ENCODE data around the gene VSTM2L.

The VSTM2L gene

DNA sequence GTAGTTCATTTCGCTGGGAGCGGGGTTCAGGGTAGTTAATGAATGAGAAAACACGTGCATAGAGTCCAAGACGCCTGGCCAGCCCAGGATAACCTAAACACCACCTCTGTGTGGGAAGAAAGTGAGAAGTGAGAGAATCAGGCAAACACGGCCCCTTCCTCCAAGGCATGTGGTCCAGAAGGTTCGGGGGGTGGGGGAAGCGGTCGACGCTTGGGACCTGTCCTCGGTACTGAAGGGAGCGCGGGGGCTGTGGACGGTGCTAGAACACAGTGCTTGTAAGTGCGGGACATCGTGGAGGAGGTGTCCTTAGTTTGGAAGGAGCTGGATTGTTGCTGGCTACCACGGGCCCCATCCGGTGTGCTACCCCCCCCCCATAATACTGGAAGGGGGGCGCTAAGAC is 1.7 kb upstream of the VSTM2L start:
- DNase-seq (ENCODE audit: low spot score): no peak

DNA sequence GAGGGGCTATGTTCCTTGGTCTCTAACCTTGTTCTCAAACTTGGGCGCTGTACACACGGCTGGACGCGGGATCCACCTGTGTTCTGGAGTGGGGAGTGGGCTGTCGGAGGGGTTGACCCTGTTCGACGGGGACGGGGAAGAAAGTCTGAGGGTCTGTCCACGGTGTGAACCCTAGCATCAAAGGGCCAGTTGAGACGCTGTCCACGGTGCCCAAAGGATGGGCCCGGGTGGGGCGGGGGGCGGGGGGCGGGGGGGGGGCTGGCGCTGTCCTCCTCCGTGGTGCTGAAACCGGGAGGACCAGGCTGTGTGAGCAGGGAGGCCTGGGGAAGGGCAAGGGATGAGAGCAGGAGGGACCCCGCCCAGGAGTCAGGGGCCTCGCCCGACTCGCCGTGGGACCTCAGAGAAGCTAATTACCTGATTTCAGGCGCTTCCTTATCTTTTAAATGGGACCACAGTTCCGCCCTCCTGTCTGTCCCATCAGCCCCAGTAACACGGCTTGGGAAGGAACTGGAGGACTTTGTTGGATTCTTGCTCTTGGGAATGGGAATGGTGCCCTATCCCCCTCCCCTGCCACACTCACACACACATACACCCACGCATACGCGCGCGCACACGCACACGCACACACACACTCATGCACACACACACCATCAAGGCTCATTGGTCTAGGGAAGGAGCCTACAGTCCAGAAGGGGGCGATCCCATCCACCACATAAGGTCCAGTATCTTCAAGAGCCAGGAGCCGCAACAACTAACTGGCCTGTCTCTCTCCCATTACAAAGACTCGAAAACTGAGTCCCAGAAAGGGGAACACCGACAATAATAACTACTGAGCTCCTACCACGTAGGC is 1.0 kb upstream of the VSTM2L start:
- no peak for DNase-seq (ENCODE audit: low spot score)

DNA sequence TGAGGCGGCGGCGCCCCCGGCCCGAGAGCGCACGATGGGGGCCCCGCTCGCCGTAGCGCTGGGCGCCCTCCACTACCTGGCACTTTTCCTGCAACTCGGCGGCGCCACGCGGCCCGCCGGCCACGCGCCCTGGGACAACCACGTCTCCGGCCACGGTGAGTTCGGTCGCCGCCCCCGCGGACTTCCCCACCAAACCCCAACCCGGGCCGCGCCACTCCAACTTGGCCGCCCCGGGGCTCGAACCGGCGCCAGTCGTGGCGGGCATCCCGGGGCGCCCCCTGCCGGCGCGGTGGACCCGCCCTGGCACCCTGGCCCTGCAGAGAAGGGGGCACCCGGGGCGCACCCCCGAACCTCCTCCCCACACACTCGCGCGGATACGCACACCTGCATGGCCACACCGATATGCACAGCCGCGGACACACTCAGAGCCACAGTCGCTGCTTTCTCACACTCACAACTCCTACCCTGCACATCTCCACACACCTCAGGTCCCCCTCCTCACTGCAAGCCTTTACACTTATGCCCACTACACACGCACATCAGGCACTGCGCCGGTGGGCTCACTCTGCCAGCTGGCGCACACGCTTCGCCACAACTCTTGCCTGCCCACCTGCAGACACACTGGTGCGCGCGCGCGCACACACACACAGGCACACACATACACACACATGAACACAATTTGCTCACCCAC is 535 bp downstream of the VSTM2L start:
- DNase-seq (ENCODE audit: low spot score): no peak

DNA sequence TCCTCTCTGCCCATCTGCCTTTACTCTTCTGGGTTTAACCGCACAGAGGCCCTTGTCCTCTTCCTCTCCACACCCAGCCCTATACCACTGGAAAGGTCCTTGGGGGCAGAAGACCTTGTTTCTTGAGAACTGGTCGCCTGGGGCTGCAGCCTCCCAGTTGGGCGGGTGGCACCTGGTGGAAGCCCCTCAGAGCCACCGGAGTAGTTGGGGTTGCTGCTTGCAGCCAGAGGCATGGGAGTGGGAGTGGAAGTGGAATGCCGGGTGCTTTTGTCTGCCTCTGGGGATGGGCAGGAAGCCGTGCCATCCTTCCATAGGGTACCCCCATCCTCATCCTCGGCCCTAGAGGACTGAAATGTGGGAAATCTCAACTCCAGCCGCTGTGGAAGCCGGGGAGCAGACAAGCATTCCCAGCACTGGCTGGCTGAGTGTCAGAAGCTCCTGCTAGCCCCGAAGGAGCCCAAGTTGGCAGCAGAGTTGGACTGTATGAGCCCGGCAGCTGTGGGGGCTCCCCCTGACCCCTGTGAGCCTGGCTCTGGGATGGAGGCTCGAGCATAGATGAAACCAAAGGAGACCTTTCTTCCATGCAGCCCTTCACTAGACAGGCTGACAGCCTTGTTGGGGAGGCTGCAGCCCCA is 1.2 kb downstream of the VSTM2L start:
- DNase-seq (ENCODE audit: low spot score): no peak

DNA sequence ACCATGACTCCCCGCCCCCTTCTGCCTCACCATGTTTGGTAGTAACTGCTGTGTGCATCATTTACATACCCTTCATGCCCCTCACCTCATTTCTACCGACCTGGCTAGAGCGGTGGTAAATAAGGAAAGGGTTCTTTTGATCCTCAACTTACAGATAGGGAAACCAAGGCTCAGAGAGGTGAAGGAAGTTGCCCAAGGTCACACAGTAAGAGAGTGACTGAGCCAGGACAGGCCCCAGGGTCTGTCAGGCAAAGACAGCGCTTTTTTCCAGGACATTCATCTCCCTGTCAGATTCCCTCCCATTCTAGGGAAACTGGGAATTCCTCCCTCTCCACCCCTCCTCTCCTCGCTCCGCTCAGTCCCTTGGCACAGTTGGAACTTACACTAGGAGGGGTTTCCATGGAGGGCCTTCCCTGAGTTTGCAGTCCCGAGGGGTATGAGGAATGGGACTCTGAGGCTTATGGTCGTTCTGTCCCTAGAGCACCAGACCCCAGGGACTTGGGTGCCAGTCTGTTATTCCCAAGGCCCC is 2.0 kb downstream of the VSTM2L start:
- no peak for DNase-seq (ENCODE audit: low spot score)

DNA sequence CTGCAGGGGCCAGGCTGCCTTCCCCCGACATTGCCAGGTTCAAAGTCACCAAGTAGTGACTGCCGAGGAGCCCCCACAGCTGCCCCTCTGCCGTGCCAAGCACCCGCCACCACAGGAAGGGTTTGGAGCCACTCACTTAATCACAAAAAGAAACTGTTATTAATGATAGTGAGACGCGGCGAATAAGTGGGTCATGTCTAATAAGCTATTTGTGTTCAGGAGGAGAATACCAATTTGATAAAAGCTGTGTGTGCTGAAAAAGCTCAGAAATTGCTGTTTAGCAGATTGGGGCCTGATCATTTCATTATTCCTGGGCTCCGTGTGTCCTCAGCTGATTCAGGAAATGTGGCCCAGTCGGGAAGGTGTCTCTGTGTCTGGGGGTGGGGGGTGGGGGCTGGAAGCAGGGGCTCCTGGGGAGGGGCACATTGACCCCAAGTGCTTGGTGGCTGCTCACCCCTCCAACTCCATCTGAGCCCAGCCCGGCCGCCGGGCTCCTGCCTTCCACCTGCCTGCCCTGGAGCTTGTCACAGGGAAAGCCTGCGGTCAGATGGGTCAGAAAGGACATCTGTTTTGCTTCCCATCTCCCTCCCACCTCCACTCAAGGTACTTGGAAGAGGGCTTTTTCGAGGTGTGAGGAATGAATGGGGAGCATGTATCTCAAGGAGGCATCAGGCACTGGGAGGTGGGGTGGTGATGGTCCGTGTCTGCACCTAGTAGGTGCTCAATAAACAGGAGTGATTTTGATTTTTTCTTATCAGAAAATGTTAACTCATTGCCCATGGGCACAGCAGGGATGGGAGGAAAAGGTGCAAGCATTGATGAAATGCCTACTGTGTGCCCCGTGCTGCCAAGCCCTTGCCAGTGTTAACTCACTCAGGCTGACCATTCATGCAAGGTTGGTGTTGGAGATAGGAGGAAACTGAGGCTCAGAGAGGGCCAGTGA is 3.0 kb downstream of the VSTM2L start:
- DNase-seq (ENCODE audit: low spot score): no peak

DNA sequence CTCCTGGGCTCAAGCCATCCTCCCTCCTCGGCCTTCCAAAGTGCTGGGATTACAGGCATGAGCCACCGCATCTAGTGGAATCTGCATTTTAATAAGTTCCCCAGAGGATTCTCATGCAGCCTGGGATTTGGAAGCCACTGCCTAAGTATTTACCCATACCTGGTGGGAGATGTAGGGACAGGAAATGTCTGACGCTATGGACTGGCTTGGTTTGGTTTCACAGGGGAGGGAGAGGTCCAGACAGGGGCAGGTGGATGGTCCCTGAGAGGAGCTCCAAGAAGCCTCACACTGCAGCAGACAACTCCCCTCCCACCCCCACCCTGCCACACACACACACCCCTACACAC is 4.4 kb downstream of the VSTM2L start:
- DNase-seq (ENCODE audit: low spot score): no peak

DNA sequence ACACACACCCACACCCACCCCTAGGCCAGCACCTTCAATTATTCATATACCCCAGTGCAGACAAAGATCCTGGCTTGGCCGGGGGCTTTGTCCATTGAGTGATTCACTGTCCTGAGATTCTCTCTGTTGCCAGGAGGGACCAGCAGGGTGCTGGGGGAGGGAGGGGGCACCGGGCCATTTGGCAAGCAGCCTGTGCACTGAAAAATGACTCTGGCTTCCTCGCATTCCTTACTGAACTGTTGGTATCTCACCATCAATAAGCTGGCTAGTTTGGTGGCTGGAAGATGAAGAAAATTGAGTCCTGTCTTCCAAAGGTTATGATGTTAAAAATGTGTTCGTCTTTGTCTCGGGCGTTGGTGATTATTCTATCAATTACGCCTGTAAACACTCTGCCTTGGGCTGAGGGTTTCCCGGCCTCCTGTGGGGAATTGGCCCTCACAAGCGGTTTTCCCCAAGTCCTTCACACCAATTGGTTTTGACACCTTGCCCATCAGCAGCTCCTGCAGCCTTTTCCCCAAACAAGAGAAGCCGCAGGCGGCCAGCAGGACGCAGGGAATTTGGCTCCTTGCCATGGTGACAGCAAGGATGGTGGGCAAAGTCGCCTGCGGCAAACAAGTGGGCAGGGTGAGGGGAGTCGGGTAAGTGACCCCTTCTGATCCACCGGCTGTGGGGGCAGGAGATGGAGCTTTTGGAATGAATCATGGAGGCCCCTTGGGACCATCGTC is 4.9 kb downstream of the VSTM2L start:
- no peak for DNase-seq (ENCODE audit: low spot score)

DNA sequence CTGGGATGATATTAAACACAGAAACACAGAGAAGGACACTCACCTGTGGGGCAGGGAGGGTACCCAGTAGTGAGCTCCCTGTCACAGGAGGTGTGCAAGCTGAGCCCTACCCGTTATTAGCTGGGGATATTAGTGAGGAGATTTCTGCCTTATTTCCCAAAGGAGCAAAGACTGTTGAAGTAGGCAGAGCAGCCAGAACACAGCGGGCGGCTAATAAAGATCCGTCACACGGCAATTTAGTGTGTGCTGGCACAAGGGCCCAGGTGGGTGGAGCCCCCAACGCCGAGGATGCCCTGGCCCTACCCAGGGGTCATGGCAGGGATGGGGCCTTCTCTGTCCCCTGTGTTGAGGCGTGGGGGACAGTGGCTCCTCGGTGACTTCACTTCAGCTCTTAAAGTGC is 8.3 kb downstream of the VSTM2L start:
- no peak for DNase-seq (ENCODE audit: low spot score)

DNA sequence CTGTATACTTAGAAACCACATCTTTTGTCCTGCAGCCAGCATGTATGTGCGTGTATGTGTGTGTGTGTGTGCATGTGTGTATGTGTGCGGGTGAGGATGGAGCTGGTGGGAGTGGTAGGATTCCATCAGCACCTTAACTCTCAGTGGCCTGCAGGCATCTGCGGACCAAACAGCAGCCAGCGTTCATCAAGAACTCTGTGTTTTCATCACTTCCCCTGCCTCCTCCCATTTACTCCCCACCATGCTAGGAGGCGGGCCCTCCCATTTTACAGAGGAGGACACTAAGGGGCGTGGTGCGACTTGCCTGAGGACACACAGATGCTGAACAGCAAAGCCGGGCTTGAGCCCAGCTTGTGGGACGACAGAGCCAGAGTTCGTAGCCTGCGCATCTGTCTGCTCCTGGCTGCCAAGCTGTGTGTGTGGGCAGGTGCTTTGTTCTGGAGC is 8.9 kb downstream of the VSTM2L start:
- no peak for DNase-seq (ENCODE audit: low spot score)

DNA sequence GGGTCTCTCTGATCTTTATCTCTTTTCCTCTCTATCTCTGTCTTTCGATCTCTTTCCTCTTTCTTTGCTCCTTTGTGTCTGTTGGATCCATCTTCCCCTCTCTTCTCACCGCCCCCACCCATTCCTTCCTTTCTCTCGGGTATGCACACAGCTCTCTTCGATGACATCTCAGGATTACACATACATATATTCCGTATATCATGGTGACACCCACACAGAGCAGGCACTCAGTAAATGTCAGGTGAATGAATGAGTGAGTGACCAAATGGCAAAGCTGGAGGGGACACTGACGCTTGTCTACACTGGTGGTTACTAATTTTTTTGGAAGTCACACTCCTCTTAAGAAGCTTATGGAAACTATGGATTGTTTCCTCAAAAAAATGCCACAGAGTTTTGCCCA is 9.9 kb downstream of the VSTM2L start:
- no peak for DNase-seq (ENCODE audit: low spot score)

DNA sequence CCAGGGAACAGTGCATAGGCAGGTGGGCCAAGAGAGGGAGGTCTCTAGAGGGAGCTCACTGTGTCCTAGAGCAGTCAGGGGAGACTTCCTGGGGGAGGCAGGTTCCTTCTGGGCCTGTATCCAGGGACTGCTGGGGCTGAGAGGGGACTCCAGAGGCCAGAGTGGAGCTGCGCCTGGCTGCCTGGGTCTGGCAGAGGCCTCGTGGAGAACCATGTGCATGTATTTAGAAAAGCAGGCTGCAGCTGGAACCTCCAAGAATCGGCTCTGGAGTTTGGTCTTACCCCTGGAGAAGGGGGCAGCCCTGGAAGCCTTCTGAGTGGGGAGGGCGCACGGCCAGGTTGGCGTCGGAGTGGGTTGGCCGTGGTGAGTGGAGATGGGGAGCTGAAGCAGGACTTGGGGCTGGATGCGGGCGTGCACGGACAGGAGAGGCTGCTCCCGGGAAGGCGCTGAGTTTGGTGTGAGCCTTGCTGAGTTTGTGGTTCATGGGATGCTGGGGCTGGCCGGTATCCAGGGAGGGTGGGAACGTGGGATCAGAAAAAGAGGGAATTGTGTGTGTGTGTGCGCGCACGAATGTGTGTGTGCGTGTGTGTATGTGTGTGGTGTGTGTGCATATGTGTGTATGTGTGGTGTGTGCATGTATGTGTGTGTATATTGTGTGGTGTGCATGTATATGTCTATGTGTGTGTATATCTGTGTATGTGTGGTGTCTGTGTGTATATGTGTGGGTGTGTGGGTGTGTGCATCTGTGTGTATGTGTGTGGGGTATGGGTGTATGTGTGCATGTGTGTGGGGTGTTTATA is 10.8 kb downstream of the VSTM2L start:
- no peak for DNase-seq (ENCODE audit: low spot score)

DNA sequence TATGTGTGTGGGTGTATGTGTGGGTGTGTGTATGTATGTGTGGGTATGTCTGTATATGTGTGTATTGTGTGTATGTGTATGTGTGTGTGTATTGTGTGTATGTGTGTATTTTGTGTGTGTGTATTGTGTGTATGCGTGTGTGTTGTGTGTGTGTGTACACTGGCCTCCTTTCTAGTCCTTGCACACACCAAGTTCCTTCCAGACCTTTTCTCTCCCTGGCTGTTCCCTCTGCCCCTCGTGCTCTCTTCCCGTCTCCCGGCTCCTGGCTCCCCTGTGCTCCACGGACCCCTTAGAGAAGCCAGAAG is 11.4 kb downstream of the VSTM2L start:
- DNase-seq (ENCODE audit: low spot score): no peak

DNA sequence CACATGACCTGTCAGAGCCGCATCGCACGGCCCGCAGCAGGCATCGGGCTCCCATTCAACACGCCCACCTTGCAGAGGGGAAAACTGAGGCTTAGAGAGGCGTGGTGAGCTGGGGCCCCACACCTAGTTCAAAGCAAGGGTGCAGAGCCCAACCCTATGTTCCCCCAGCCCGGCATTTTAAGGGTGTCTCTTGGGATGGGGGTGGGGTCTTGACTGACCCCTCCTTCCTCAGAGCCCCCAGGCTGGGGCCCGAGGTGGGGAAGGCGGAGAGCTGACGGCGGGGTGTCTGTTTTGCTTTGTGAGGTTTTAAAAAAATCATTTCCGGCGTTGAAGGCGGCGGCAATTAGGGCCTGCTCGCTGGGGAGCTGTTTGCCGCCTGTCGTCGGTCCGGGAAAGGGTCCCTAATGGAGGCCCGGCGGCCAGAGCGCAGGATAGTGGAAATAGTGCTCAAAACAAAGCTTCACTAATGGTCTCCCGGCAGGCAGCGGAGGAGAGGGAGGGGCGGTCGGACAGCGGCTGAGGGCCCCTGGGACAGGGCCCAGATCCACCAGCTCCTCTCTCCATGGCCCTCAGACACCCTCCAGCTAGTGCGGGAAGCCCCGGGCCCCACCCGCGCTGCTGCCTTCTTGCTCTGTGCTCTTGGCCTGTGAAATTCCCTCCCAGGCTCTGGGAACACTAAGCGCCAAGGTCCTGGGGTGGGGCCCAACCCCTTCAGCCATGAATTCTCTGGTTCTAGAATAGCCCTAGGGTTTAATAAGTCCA is 11.9 kb downstream of the VSTM2L start:
- DNase-seq (ENCODE audit: low spot score): no peak

DNA sequence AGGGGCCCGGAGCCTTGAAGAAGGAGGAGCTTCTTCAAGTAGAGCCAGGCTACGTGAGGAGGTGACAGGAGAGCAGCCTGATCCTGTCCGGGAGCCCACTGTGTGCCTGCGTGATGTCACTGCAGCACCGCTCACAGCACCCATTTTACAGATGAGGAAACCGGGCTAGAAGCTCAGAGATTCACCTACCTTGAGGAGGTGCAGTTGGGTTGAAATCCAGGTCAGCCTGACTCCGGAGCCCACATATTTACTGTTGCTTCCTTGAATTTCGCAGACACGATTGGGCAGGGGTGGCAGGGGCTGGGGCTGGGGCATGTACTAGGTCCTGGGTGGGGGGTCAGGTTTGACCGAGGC is 12.5 kb downstream of the VSTM2L start:
- no peak for DNase-seq (ENCODE audit: low spot score)

DNA sequence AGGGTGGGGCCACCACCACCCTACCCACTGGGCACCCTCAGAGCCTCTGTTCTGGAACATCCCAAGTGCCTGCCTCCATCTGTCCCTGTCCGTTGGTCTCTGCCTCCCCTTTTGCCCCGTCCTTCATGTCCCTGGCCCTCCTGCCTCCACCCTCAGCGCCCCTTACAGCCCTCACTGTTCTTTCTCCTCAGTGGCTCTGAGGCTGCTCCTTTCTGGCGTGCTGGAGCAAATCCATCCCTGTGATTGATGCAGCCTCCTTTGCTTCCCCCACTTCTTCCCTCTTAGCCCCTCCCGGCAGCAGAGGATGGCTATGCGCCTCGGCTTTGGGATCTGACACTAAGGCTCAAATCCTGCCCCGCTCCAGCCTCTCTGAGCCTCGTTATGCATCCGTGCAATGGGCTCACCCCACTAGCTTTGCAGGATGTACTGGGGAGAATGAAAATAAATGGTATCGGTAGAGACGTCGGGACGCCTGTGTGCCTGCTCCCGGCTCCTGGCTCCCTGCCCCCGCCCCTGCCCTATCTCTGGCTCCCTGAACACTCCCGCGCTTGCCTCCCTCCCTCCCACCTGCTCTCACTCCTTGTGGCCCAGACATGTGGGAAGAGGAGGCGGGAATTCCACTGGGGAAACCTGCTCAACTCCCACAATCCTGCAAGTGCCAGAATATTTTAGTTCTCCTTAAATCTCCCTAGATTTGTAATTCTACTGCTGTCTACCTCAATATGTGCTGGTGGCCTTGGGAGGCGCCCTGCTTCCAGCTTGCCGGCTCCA is 13.1 kb downstream of the VSTM2L start:
- DNase-seq (ENCODE audit: low spot score): peak; percentile 71

DNA sequence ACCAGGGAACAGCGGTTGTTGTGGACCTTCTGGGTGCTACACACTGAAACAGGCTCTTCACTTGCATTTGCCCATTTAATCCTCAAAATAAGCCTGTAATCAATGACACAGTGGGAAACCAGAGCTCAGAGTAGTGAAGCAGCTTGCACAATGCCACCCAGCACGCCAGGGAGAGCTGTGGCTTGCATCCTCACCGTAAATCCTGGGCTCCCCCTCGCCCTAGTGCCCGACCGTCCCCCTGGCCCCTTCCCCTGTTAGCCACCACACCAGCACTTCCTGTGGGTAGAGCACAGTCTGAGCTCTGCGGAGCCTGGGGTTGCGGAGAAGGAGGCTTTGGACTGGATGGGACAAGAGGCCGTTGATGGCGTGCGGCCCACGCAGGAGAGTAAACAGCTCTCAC is 14.5 kb downstream of the VSTM2L start:
- DNase-seq (ENCODE audit: low spot score): no peak

DNA sequence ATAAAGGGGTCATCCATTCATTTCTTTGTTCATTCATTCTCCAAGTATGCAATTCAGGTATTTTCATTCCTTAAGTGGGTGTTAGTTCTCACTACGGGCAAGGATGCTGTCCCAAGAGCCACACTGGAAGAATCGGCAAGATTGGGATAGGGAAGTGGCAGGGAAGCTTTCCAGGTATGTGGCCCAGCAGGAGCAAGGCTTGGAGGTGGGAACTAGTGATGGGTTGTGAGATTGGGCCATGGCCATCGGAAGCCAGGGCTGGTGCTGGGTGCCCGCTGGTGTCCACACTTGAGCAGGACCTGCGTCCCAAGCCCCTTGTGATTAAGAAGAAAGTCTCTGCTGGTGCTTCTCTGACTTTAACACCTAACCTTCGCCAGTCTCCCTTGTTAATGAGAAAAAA is 15.1 kb downstream of the VSTM2L start:
- no peak for DNase-seq (ENCODE audit: low spot score)

Data from putamen (tissue), 1 donor.